SK-N-MC (cell line): ENCODE data around the gene P2RY13.

Source experiments
- DNase-seq: peaks from one replicate; pipeline ENCODE4 v3.0.0-alpha.2; 2011; ENCODE audit warnings: low read depth, low spot score
- H3K27ac ChIP-seq: fragments of 200-600 bp; sonication (generic); 2 replicates; pipeline ENCODE4 v1.5.1; 2016; ENCODE audit warnings: mixed run types
- H3K36me3 ChIP-seq: fragments of 200-600 bp; sonication (generic); 2 replicates; pipeline ENCODE4 v1.6.1; 2017; ENCODE audit warnings: antibody characterized with exemption, low read length, mixed read lengths; ENCODE audit not compliant: insufficient read depth
- H3K4me3 ChIP-seq: fragments of 200-600 bp; sonication (generic); 2 replicates; pipeline ENCODE4 v1.5.1; 2016
- H3K9ac ChIP-seq: fragments of 200-600 bp; sonication (generic); 2 replicates; pipeline ENCODE4 v1.8.0; 2017; ENCODE audit warnings: mixed run types, mixed read lengths; ENCODE audit not compliant: insufficient read length
- H3K9me3 ChIP-seq: fragments of 200-600 bp; sonication (generic); 2 replicates; pipeline ENCODE4 v1.6.1; 2017; ENCODE audit warnings: low read depth, mild to moderate bottlenecking, antibody characterized with exemption, low read length, moderate library complexity, mixed read lengths
- EZH2 ChIP-seq: fragments of 200-600 bp; sonication (generic); IDR thresholded peaks from one replicate; pipeline ENCODE4 v1.6.1; 2017; ENCODE audit warnings: antibody characterized with exemption
- FOXP2 ChIP-seq: optimal IDR thresholded peaks from 2 replicates; pipeline ENCODE3; 2011; ENCODE audit warnings: mild to moderate bottlenecking, moderate library complexity; ENCODE audit not compliant: insufficient read depth; ENCODE audit errors: extremely low read length, control extremely low read depth
- POLR2AphosphoS5 ChIP-seq: IDR thresholded peaks from 2 replicates; pipeline ENCODE4 v1.6.1; 2012; ENCODE audit warnings: mild to moderate bottlenecking, low read depth, low read length, borderline replicate concordance

Gene P2RY13

GRCh38 chr3:151281671-151282324, 47.6 kb downstream of the P2RY13 start:
- Histone ChIP-seq H3K9me3 (no peaks in the 10 kb centered on the region), H3K9ac (no peak overlapping the region), H3K36me3 (no peaks in the 10 kb centered on the region), H3K27ac (no peak overlapping the region), H3K4me3 (no peak overlapping the region)
- no peak for TF ChIP-seq POLR2AphosphoS5
- TF ChIP-seq EZH2 = no peak
- no peak for TF ChIP-seq FOXP2
- DNase-seq = no peak

- Histone ChIP-seq H3K36me3 (no peaks in the 10 kb centered on the region), H3K4me3 (no peak within 1 kb of the TSS), H3K27ac (no peak within 1 kb of the TSS), H3K9ac (no peak within 1 kb of the TSS), H3K9me3 (no peaks in the 10 kb centered on the region)
- no peak for DNase-seq
- TF ChIP-seq EZH2 (no peak), POLR2AphosphoS5 (no peak), FOXP2 (no peak)
Observed at GRCh38 chr3:151278230-151278629, 51.1 kb downstream of the P2RY13 start, which contains the start of gene P2RY14. TSS of gene P2RY14 (minus strand) at chr3:151278542. CDS start at chr3:151214316, 64,226 bp downstream.

DNA sequence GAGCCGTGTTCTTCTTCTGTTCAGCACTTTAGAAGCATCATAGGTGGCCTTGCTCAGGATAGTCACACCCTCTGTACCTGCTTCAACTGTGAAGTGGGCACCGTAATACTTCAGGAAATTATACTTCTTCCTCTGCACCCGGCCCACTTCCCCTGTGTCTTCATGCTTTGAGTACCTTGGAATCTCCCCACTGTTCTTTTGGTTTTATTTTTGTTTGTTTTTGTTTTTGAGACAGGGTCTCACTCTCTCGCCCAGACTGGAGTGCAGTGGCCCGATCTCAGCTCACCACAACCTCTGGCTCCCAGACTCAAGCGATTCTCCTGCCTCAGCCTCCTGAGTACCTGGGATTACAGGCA, 52.7 kb downstream of the P2RY13 start:
- no peaks in the 10 kb centered on the region for H3K36me3 ChIP-seq
- H3K27ac ChIP-seq = no peak overlapping the region
- no peak overlapping the region for H3K4me3 ChIP-seq
- DNase-seq = no peak
- TF ChIP-seq EZH2 (no peak), POLR2AphosphoS5 (no peak), FOXP2 (no peak)
- H3K9me3 ChIP-seq = no peaks in the 10 kb centered on the region
- H3K9ac ChIP-seq = no peak overlapping the region
